GM10266 (cell line): ENCODE measurements around the gene CACNA1H.

Experiments
- DNase-seq: peaks from one replicate; pipeline ENCODE4 v3.0.0; 2012; ENCODE audit errors: extremely low spot score
- TF ChIP-seq, protein P1 (sequence below): IDR thresholded peaks from 2 replicates; pipeline ENCODE4 v1.5.1; 2012; ENCODE audit warnings: mild to moderate bottlenecking, low read depth; ENCODE audit not compliant: control insufficient read depth, insufficient read depth; ENCODE audit errors: missing control alignments

Gene CACNA1H

DNA sequence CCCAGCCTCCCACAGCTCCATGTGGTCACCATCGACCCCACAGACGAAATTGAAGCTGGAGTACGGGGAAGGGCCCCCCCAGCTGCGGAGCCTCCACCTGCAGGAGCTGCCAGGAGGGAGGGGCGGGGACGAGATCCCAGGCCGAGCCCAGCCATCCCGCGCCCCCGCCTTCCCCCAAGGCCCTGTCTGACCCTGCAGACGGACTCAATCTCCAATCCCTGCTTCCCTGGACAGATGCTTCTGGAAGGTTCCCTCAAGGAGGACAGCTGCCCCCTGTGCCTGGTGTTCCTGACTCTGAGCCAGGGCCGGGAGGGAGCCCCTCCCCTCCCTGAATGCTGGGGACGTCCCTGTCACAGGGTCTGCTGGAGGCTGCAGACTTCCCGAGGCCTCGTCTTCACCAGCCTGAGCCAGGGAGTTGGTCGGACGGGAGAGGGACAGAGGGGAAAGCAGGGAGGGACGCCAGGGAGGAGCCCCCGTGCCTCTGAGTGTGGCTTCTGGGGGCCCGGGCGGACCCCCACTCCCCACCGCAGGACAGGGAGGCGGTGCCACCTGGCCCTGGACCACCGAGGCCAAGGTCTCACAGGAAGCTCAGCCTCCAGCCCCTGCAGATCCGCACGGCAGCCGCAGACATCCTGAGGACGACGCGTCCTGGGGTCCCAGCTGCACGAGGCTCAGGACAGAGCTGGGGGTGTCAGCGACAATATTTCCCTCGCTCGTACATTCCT, 35.6 kb upstream of the CACNA1H start:
- no peak for DNase-seq
- TF ChIP-seq, protein P1, sequence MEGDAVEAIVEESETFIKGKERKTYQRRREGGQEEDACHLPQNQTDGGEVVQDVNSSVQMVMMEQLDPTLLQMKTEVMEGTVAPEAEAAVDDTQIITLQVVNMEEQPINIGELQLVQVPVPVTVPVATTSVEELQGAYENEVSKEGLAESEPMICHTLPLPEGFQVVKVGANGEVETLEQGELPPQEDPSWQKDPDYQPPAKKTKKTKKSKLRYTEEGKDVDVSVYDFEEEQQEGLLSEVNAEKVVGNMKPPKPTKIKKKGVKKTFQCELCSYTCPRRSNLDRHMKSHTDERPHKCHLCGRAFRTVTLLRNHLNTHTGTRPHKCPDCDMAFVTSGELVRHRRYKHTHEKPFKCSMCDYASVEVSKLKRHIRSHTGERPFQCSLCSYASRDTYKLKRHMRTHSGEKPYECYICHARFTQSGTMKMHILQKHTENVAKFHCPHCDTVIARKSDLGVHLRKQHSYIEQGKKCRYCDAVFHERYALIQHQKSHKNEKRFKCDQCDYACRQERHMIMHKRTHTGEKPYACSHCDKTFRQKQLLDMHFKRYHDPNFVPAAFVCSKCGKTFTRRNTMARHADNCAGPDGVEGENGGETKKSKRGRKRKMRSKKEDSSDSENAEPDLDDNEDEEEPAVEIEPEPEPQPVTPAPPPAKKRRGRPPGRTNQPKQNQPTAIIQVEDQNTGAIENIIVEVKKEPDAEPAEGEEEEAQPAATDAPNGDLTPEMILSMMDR = no peak

DNA sequence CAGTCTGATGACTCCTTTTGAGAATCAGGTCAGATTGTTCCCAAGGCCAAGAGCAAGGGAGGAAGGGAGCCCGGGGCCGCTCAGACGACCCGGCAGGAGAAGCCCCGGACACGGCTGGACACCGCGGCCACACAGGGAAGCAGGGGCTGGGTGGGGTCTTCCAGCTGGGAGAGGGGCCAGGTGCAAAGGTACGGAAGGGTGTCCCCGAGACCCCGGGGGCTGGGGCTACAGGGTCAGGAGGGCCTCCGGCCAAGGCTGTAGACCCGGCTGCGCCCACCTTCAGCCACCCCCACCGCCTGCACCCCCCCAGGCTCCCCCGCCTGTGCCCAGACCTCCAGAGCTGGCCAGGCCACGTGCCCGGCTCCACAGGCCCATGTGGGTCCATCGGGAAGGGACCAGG, 35.0 kb upstream of the CACNA1H start:
- TF ChIP-seq, protein P1 = no peak
- no peak for DNase-seq

DNA sequence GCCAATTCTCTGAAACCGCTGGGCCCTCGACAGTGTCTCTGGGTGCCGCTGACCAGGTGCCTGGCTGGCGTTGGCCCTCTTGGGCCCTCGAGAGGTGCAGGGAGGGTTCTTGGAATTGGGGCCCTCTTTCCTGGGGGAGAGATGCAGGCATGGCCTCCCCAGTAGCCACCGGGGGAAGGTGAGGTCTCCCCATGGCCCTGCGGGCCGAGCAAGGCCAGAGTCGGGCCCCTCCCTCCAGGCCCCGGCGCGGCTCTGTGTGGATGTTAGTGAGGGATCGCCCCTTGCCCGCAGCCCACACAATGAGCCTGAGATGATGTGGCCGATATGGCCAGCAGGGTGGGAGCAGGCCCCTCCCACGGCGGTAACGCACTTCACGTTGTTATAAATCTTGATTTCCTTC, 33.8 kb upstream of the CACNA1H start:
- DNase-seq = no peak
- TF ChIP-seq, protein P1 = no peak

DNA sequence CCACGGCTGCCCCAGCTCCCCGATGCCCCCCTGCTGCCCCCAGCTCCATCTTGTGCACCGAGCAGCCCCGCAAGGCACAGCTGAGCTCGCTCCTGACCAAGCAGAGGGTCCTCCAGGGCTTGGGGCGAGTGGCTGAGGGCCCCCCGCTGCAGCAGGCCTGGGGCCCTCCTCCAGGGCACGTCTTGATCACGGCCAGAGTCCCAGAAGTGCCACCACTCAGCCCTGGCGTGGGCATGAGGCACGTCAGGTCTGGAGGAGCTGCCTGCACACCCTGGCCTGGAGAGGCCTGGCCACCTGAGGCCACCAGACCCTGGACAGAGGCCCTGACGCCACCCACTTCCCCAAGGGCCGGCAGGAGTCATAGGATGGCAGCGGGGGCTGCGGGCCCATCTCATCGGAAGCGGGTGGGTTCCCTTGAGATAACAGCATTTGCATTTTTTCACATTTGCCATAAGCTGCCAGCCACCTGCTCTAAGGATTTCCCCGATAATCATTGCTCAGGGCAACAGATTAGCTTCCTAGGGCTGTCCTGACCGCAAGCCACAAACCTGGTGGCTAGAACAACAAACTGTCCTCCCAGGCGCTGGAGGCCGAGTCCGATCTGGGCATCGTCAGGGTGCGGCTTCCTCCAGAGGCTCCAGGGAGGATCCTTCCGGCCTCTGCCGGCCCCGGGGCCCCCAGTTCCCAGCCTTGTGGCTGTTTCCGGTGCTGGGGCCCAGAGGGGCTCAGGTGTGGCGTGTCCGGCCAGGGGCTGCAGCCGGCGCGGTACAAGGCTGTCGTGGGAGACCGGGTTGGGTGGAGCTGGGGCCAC, 32.9 kb upstream of the CACNA1H start:
- no peak for DNase-seq
- TF ChIP-seq, protein P1 = no peak

DNA sequence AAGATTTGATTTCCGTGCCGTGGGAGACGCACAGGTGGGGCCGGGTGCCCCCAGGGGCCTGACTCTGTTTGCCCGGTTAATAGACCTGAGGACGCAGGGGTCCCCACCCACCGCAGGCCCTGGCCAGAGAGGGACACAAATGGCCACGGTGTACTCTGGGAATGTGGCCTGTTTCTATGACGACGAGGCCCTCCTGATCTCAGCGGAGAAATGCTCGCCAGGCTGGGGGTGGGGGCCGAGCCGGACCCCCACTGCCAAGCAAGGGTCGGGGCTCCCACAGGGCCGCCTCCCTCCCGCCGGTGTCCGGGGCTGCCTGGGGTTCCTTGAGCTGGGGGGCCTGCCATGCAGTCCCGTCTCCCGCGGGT, 32.3 kb upstream of the CACNA1H start:
- TF ChIP-seq, protein P1 = no peak

DNA sequence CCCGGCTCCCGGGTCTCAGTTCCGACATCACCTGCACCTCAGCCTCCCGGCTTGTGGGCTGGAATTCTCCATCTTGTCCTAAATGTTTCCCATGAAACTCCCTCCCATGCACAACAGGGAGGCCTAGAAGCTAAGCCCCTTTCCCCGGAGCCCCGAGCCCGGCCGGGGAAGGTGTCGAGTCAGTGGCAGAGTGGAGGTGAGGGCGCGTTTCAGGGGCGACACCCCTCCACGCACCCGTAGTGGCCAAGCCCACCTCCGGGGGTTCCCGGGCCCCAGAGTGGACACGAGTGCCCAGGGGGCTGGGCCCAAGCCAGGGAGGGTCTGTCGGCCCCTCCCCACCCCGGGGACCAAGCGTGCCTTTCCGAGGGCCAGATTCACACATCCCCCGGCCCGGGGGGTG, 31.9 kb upstream of the CACNA1H start:
- TF ChIP-seq, protein P1 = no peak
- no peak for DNase-seq

More for the DNA sequence above, 32.3 kb upstream of the CACNA1H start:
- DNase-seq = no peak
